SU-DHL-6 (cell line): ENCODE measurements around the gene AFG3L2.
"Not testable (repeated sequence)": the region's sequence is repeated elsewhere in the genome, so short reads cannot be mapped to it uniquely, and the experiment has no call there.

Experiments used
- H2AFZ ChIP-seq: fragments of 200-600 bp; sonication (generic); 2 replicates; pipeline ENCODE4 v1.6.1; 2014; ENCODE audit warnings: low read depth, mild to moderate bottlenecking, moderate library complexity, mixed read lengths, antibody characterized with exemption, low read length; ENCODE audit not compliant: severe bottlenecking
- H3F3A ChIP-seq: fragments of 200-600 bp; shearing (Covaris generic); 2 replicates; pipeline ENCODE4 v1.6.0; 2016; ENCODE audit warnings: antibody characterized with exemption, mild to moderate bottlenecking; ENCODE audit not compliant: insufficient read depth
- H3K27ac ChIP-seq: fragments of 200-600 bp; sonication (generic); 2 replicates; pipeline ENCODE4 v1.5.1; 2016; ENCODE audit warnings: low read depth, mild to moderate bottlenecking, low read length, moderate library complexity, mixed read lengths
- H3K27me3 ChIP-seq: fragments of 200-600 bp; sonication (generic), shearing (Covaris generic); 2 replicates; pipeline ENCODE4 v1.6.0; 2014; ENCODE audit warnings: mild to moderate bottlenecking, low read length
- H3K36me3 ChIP-seq: fragments of 200-600 bp; sonication (generic); 2 replicates; pipeline ENCODE4 v1.6.1; 2014; ENCODE audit warnings: mild to moderate bottlenecking, low read length, mixed read lengths
- H3K4me2 ChIP-seq: fragments of 300-600, 200-600 bp; shearing (Covaris generic), sonication (generic); 2 replicates; pipeline ENCODE4 v1.6.0; 2014; ENCODE audit warnings: low read length, low read depth, mild to moderate bottlenecking; ENCODE audit not compliant: poor library complexity, severe bottlenecking
- H3K4me3 ChIP-seq: fragments of 200-600 bp; sonication (generic); 2 replicates; pipeline ENCODE4 v1.5.1; 2014; ENCODE audit warnings: antibody characterized with exemption, low read length, mild to moderate bottlenecking, mixed read lengths; ENCODE audit not compliant: insufficient read depth, poor library complexity, severe bottlenecking
- H3K79me2 ChIP-seq: fragments of 200-600 bp; sonication (generic); 2 replicates; pipeline ENCODE4 v1.6.1; 2014; ENCODE audit warnings: mild to moderate bottlenecking, low read length, moderate library complexity; ENCODE audit not compliant: insufficient read depth
- H3K9ac ChIP-seq: fragments of 200-600 bp; sonication (generic); 2 replicates; pipeline ENCODE4 v1.7.0; 2014; ENCODE audit warnings: mild to moderate bottlenecking, low read length
- H3K9me2 ChIP-seq: fragments of 200-600 bp; sonication (generic); replicated peaks from 2 replicates; pipeline ENCODE4 v1.6.1; 2014; ENCODE audit warnings: low read length; ENCODE audit not compliant: insufficient read depth
- H3K9me3 ChIP-seq: fragments of 200-600 bp; sonication (generic); 2 replicates; pipeline ENCODE4 v1.6.1; 2014; ENCODE audit warnings: low read length, mixed read lengths; ENCODE audit not compliant: insufficient read depth
- H4K20me1 ChIP-seq: fragments of 200-600 bp; sonication (generic); 2 replicates; pipeline ENCODE4 v1.6.1; 2014; ENCODE audit warnings: low read depth, mild to moderate bottlenecking, antibody characterized with exemption, low read length, moderate library complexity, mixed read lengths
- EZH2phosphoT487 ChIP-seq: fragments of 200-600 bp; sonication (generic), shearing (Covaris generic); conservative IDR thresholded peaks from 2 replicates; pipeline ENCODE4 v1.6.1; 2018; ENCODE audit warnings: mild to moderate bottlenecking, antibody characterized with exemption, low read length, moderate library complexity, mixed read lengths
- TF ChIP-seq, protein P1 (sequence below): fragments of 200-600 bp; sonication (generic); IDR thresholded peaks from one replicate; pipeline ENCODE4 v1.5.1; 2017; ENCODE audit warnings: antibody characterized with exemption, mild to moderate bottlenecking, low read length, moderate library complexity; ENCODE audit not compliant: insufficient read depth, poor library complexity, severe bottlenecking

The AFG3L2 gene

GRCh38 chr18:12417687-12418086 is 40.7 kb upstream of the AFG3L2 start:
- H3K27me3 ChIP-seq, result no peaks in the 10 kb centered on the region
- no peaks in the 10 kb centered on the region for H3K9me3 ChIP-seq
- H3F3A ChIP-seq, result peaks cover 44% of the 10 kb centered on the region
- no peak overlapping the region for H3K4me2 ChIP-seq
- H3K27ac ChIP-seq, result peak overlapping the region; percentile 46; the same call in 1 of the 2 replicates
- H3K79me2 ChIP-seq, result 0 out of 2 replicates have a peak, but pooled peaks cover 11% of the 10 kb centered on the region
- TF ChIP-seq, protein P1, sequence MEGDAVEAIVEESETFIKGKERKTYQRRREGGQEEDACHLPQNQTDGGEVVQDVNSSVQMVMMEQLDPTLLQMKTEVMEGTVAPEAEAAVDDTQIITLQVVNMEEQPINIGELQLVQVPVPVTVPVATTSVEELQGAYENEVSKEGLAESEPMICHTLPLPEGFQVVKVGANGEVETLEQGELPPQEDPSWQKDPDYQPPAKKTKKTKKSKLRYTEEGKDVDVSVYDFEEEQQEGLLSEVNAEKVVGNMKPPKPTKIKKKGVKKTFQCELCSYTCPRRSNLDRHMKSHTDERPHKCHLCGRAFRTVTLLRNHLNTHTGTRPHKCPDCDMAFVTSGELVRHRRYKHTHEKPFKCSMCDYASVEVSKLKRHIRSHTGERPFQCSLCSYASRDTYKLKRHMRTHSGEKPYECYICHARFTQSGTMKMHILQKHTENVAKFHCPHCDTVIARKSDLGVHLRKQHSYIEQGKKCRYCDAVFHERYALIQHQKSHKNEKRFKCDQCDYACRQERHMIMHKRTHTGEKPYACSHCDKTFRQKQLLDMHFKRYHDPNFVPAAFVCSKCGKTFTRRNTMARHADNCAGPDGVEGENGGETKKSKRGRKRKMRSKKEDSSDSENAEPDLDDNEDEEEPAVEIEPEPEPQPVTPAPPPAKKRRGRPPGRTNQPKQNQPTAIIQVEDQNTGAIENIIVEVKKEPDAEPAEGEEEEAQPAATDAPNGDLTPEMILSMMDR, result no peak
- no peak for TF ChIP-seq EZH2phosphoT487
- H3K9me2 ChIP-seq, result no peaks in the 10 kb centered on the region
- H2AFZ ChIP-seq, result no peak overlapping the region
- H3K36me3 ChIP-seq, result no peaks in the 10 kb centered on the region
- no peak overlapping the region for H3K9ac ChIP-seq
- H3K4me3 ChIP-seq, result no peak overlapping the region
- H4K20me1 ChIP-seq, result no peaks in the 10 kb centered on the region

- Histone ChIP-seq H3K36me3 (no peaks in the 10 kb centered on the region), H3K79me2 (0 out of 2 replicates have a peak, but pooled peaks cover 14% of the 10 kb centered on the region), H3K27ac (no peak overlapping the region), H3K4me2 (no peak overlapping the region), H3K4me3 (no peak overlapping the region), H4K20me1 (no peaks in the 10 kb centered on the region), H3K9me2 (no peaks in the 10 kb centered on the region), H3F3A (peaks cover 36% of the 10 kb centered on the region), H2AFZ (no peak overlapping the region), H3K9me3 (no peaks in the 10 kb centered on the region), H3K9ac (no peak overlapping the region), H3K27me3 (no peaks in the 10 kb centered on the region)
- TF ChIP-seq EZH2phosphoT487, result no peak
- TF ChIP-seq, protein P1, result no peak
These were observed 39.2 kb upstream of the AFG3L2 start for GRCh38 chr18:12416098-12416729.

DNA sequence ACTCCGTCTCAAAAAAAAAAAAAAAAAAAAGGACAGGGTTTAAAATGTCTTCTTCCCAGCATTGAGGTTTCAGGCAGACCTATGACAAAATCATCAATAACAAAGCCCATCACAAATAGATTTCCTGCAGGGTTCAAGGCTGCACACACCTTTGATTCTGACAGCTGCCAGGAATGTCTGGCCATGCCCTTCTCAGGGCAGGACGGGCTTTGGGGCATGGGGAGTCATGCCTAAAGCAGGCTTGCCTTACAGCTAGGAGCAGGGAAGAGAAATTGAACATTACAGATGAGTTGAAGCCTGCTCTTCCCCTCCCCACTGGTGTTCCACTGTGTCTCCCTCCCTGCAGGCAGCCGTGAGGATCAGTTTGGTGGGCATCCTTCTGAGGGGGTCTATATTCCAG is 34.4 kb upstream of the AFG3L2 start:
- Histone ChIP-seq H4K20me1 (no peaks in the 10 kb centered on the region), H3K4me2 (no peak overlapping the region), H3K9me3 (no peaks in the 10 kb centered on the region), H3K27ac (no peak overlapping the region), H3K36me3 (no peaks in the 10 kb centered on the region), H2AFZ (no peak overlapping the region), H3K27me3 (no peaks in the 10 kb centered on the region), H3K9ac (no peak overlapping the region), H3K79me2 (peaks cover 38% of the 10 kb centered on the region), H3K9me2 (no peaks in the 10 kb centered on the region), H3F3A (peaks cover 5% of the 10 kb centered on the region; the same call in 1 of the 2 replicates), H3K4me3 (no peak overlapping the region)
- TF ChIP-seq, protein P1, result no peak
- TF ChIP-seq EZH2phosphoT487, result no peak

DNA sequence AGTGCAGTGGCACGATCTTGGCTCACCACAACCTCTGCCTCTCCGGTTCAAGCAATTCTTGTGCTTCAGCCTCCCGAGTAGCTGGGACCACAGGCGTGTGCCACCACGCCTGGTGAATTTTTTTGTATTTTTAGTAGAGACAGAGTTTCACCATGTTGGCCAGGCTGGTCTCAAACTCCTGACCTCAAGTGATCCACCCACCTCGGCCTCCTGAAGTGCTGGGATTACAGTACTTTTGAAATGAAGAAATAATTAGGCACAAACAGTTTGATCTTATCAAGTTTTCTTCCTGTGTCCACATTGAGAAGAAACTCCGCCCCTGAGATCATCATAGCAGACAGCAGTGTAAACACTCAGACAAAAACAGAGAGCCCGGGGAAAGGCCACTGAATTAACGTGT is 33.7 kb upstream of the AFG3L2 start:
- not testable (repeated sequence) for H3K4me3 ChIP-seq, H2AFZ ChIP-seq, H3K27ac ChIP-seq, H3K9me2 ChIP-seq, H4K20me1 ChIP-seq, H3K27me3 ChIP-seq, H3K9ac ChIP-seq, H3K9me3 ChIP-seq, H3K4me2 ChIP-seq, H3F3A ChIP-seq, H3K36me3 ChIP-seq
- peaks cover 38% of the 10 kb centered on the region for H3K79me2 ChIP-seq
